DND-41 (cell line): Measurements from ENCODE around the gene PHF1.
"Not testable (repeated sequence)": the region's sequence is repeated elsewhere in the genome, so short reads cannot be mapped to it uniquely, and the experiment has no call there.

ENCODE experiments used
- CTCF ChIP-seq: IDR thresholded peaks from 2 replicates; pipeline ENCODE4 v1.5.1; 2012; ENCODE audit warnings: borderline replicate concordance, low read length, moderate library complexity, mild to moderate bottlenecking; ENCODE audit not compliant: poor library complexity, severe bottlenecking; ENCODE audit errors: extremely low read depth
- EZH2 ChIP-seq: IDR thresholded peaks from 3 replicates; pipeline ENCODE4 v1.6.1; 2012; ENCODE audit warnings: borderline replicate concordance, low read depth, mild to moderate bottlenecking, moderate library complexity, low read length, inconsistent platforms; ENCODE audit not compliant: severe bottlenecking

- not testable (repeated sequence) for TF ChIP-seq CTCF, EZH2
Measured at GRCh38 chr6:33367715-33368025, 43.1 kb upstream of the PHF1 start.
